ENCODE measurements around the gene CPD. TPM values are rescaled to one million over a fixed set of nuclear protein-coding genes. Genes with fewer than 3 reads are reported as not detected.
"Not testable (repeated sequence)": the region's sequence is repeated elsewhere in the genome, so short reads cannot be mapped to it uniquely, and the experiment has no call there.

The CPD gene
- total RNA-seq, 1 donor = 141 TPM

DNA sequence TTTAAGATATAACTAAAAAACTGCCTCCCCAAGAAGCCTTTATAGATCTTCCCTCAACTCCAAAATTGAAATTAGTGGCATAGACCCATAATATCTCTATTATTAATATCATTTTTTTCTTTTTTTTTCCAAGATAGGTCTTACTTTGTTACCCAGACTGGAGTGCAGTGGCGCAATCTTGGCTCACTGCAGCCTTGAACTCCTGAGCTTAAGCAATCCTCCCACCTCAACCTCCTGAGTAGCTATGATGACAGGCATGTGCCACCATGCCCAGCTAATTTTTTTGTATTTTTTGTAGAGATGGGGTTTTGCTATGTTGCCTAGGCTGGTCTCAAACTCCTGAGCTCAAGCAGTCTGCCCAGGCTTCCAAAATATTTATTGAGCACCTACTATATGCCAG, 39.3 kb downstream of the CPD start:
- H3K9me3 ChIP-seq (ENCODE audit: low read depth, low read length); H3K4me1 ChIP-seq (ENCODE audit: insufficient read depth, low read length); H3K27me3 ChIP-seq (ENCODE audit: insufficient read depth, low read length); H3K4me3 ChIP-seq (ENCODE audit: low read length): not testable (repeated sequence)

- no peak overlapping the region for H3K4me3 ChIP-seq (ENCODE audit: low read length)
- H3K4me1 ChIP-seq (ENCODE audit: insufficient read depth, low read length) = no peaks in the 10 kb centered on the region
- no peaks in the 10 kb centered on the region for H3K27me3 ChIP-seq (ENCODE audit: insufficient read depth, low read length)
- H3K9me3 ChIP-seq (ENCODE audit: low read depth, low read length) = no peaks in the 10 kb centered on the region
These were observed 42.9 kb downstream of the CPD start for GRCh38 chr17:30421592-30421991.

- Histone ChIP-seq H3K4me3 (ENCODE audit: low read length) (no peak overlapping the region), H3K9me3 (ENCODE audit: low read depth, low read length) (no peaks in the 10 kb centered on the region), H3K27me3 (ENCODE audit: insufficient read depth, low read length) (no peaks in the 10 kb centered on the region), H3K4me1 (ENCODE audit: insufficient read depth, low read length) (no peaks in the 10 kb centered on the region)
These were observed 43.4 kb downstream of the CPD start for GRCh38 chr17:30422171-30422570.

- Histone ChIP-seq H3K27me3 (ENCODE audit: insufficient read depth, low read length) (no peaks in the 10 kb centered on the region), H3K9me3 (ENCODE audit: low read depth, low read length) (no peaks in the 10 kb centered on the region), H3K4me3 (ENCODE audit: low read length) (no peak overlapping the region), H3K4me1 (ENCODE audit: insufficient read depth, low read length) (no peaks in the 10 kb centered on the region)
These were observed 45.7 kb downstream of the CPD start for GRCh38 chr17:30424471-30424870.

DNA sequence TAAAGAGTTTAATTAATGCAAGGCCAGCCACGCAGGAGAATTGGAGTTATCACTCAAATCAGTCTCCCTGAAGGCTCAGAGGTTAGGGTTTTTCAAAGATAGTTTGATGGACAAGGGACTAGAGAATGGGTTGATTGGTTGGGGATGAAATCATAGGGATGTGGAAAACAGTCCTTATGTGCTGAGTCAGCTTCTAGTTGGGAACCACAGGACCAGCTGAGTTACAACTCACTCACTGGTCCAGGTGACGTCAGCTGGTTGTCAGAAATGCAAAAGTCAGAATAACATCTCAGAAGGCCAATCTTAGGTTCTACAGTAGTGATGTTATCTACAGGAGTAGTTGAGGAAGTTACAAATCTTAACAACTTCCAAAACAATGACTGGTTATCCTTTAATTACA, 47.6 kb downstream of the CPD start:
- no peaks in the 10 kb centered on the region for H3K9me3 ChIP-seq (ENCODE audit: low read depth, low read length)
- H3K4me3 ChIP-seq (ENCODE audit: low read length) = no peak overlapping the region
- H3K4me1 ChIP-seq (ENCODE audit: insufficient read depth, low read length) = no peaks in the 10 kb centered on the region
- no peaks in the 10 kb centered on the region for H3K27me3 ChIP-seq (ENCODE audit: insufficient read depth, low read length)

GRCh38 chr17:30427611-30428010, 48.9 kb downstream of the CPD start:
- H3K27me3 ChIP-seq (ENCODE audit: insufficient read depth, low read length) = no peaks in the 10 kb centered on the region
- H3K4me1 ChIP-seq (ENCODE audit: insufficient read depth, low read length) = no peaks in the 10 kb centered on the region
- no peaks in the 10 kb centered on the region for H3K9me3 ChIP-seq (ENCODE audit: low read depth, low read length)
- no peak overlapping the region for H3K4me3 ChIP-seq (ENCODE audit: low read length)

GRCh38 chr17:30429155-30429554, 50.4 kb downstream of the CPD start:
- no peaks in the 10 kb centered on the region for H3K27me3 ChIP-seq (ENCODE audit: insufficient read depth, low read length)
- H3K4me3 ChIP-seq (ENCODE audit: low read length) = no peak overlapping the region
- H3K9me3 ChIP-seq (ENCODE audit: low read depth, low read length) = no peaks in the 10 kb centered on the region
- peaks cover 6% of the 10 kb centered on the region for H3K4me1 ChIP-seq (ENCODE audit: insufficient read depth, low read length)

GRCh38 chr17:30433514-30433913, 54.8 kb downstream of the CPD start:
- Histone ChIP-seq H3K4me1 (ENCODE audit: insufficient read depth, low read length) (peaks cover 6% of the 10 kb centered on the region), H3K4me3 (ENCODE audit: low read length) (no peak overlapping the region), H3K27me3 (ENCODE audit: insufficient read depth, low read length) (no peaks in the 10 kb centered on the region), H3K9me3 (ENCODE audit: low read depth, low read length) (no peaks in the 10 kb centered on the region)

DNA sequence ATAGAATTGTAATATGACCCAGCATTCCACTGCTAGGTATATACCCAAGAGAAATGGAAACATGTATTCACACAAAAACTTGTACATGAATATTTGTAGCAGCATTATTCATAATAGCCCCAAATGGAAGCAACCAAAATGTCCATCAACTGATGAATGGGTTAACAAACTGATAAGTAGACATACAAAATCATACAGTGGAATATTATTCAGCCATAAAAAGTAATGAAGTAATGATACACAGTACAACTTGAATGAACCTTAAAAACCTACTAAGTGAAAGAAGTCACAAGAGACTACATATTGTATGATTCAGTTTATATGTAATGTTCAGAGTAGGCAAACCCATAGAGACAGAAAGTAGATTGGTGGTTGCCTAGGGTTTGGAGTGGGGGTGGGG, 58.0 kb downstream of the CPD start:
- no peaks in the 10 kb centered on the region for H3K27me3 ChIP-seq (ENCODE audit: insufficient read depth, low read length)
- peaks cover 6% of the 10 kb centered on the region for H3K4me1 ChIP-seq (ENCODE audit: insufficient read depth, low read length)
- no peak overlapping the region for H3K4me3 ChIP-seq (ENCODE audit: low read length)
- no peaks in the 10 kb centered on the region for H3K9me3 ChIP-seq (ENCODE audit: low read depth, low read length)

DNA sequence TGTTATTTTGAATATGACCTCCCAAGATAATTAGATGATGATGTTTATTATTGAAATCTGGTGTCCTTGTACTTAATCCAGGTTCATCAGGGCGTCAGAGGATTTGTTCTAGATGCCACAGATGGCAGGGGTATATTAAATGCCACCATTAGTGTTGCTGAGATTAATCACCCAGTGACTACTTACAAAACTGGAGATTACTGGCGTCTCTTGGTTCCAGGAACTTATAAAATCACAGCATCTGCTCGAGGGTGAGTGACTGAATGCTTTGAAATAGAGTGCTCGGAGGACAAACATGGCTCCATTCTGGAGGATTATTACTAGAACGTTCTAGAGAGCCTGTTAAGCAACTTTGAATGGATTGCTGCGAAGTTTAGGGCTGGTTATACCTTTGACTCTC, 65.0 kb downstream of the CPD start:
- H3K27me3 ChIP-seq (ENCODE audit: insufficient read depth, low read length) = no peaks in the 10 kb centered on the region
- no peaks in the 10 kb centered on the region for H3K4me1 ChIP-seq (ENCODE audit: insufficient read depth, low read length)
- no peak overlapping the region for H3K4me3 ChIP-seq (ENCODE audit: low read length)
- no peaks in the 10 kb centered on the region for H3K9me3 ChIP-seq (ENCODE audit: low read depth, low read length)

- not testable (repeated sequence) for H3K4me1 ChIP-seq (ENCODE audit: insufficient read depth, low read length); H3K4me3 ChIP-seq (ENCODE audit: low read length); H3K9me3 ChIP-seq (ENCODE audit: low read depth, low read length); H3K27me3 ChIP-seq (ENCODE audit: insufficient read depth, low read length)
These were observed 67.9 kb downstream of the CPD start for GRCh38 chr17:30446640-30447039.

- Histone ChIP-seq H3K4me3 (ENCODE audit: low read length) (no peak overlapping the region), H3K4me1 (ENCODE audit: insufficient read depth, low read length) (no peaks in the 10 kb centered on the region), H3K9me3 (ENCODE audit: low read depth, low read length) (no peaks in the 10 kb centered on the region), H3K27me3 (ENCODE audit: insufficient read depth, low read length) (no peaks in the 10 kb centered on the region)
These were observed 70.8 kb downstream of the CPD start for GRCh38 chr17:30449480-30449879.

- no peaks in the 10 kb centered on the region for H3K27me3 ChIP-seq (ENCODE audit: insufficient read depth, low read length)
- no peak overlapping the region for H3K4me3 ChIP-seq (ENCODE audit: low read length)
- H3K4me1 ChIP-seq (ENCODE audit: insufficient read depth, low read length) = no peaks in the 10 kb centered on the region
- no peaks in the 10 kb centered on the region for H3K9me3 ChIP-seq (ENCODE audit: low read depth, low read length)
These were observed 71.6 kb downstream of the CPD start for GRCh38 chr17:30450125-30451027.

- no peak overlapping the region for H3K4me3 ChIP-seq (ENCODE audit: low read length)
- no peaks in the 10 kb centered on the region for H3K27me3 ChIP-seq (ENCODE audit: insufficient read depth, low read length)
- no peaks in the 10 kb centered on the region for H3K9me3 ChIP-seq (ENCODE audit: low read depth, low read length)
- H3K4me1 ChIP-seq (ENCODE audit: insufficient read depth, low read length) = no peaks in the 10 kb centered on the region
These were observed 75.9 kb downstream of the CPD start for GRCh38 chr17:30454635-30455034.

- H3K27me3 ChIP-seq (ENCODE audit: insufficient read depth, low read length) = no peaks in the 10 kb centered on the region
- H3K4me1 ChIP-seq (ENCODE audit: insufficient read depth, low read length) = no peaks in the 10 kb centered on the region
- no peaks in the 10 kb centered on the region for H3K9me3 ChIP-seq (ENCODE audit: low read depth, low read length)
- H3K4me3 ChIP-seq (ENCODE audit: low read length) = no peak overlapping the region
These were observed 79.6 kb downstream of the CPD start for GRCh38 chr17:30458371-30458770.

DNA sequence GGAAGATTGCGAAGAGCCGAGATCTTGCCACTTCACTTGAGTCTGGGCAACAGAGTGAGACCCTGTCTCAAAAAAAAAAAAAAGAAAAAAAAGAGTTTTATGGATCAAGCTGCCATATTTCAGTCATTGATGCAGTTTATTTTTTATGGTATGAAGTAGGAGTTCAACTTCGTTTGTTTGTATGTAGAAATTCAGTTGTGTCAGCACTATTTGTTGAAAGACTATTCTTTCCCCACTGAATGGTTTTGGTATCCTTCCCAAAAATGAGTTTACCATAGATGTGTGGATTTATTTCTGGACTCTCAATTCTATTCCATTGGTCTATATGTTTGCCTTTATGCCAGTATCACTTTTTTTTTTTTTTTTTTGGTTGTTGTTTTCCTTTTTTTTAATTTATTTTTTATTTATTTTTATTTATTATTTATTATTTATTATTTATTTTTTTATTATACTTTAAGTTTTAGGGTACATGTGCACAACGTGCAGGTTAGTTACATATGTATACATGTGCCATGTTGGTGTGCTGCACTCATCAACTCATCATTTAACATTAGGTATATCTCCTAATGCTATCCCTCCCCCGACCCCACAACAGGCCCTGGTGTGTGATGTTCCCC, 80.2 kb downstream of the CPD start:
- H3K4me3 ChIP-seq (ENCODE audit: low read length); H3K9me3 ChIP-seq (ENCODE audit: low read depth, low read length); H3K4me1 ChIP-seq (ENCODE audit: insufficient read depth, low read length); H3K27me3 ChIP-seq (ENCODE audit: insufficient read depth, low read length): not testable (repeated sequence)
